Fibroblast of lung (primary cell): Measurements from ENCODE around the gene CCNK.

Experiments
- EZH2 ChIP-seq: IDR thresholded peaks from 2 replicates; pipeline ENCODE4 v1.5.1; 2012; ENCODE audit warnings: low read length, control low read depth, mild to moderate bottlenecking; ENCODE audit errors: missing control alignments
- TF ChIP-seq, protein P1 (sequence below), 2 donors: IDR thresholded peaks in 1 of 2; conservative IDR thresholded peaks in 1 of 2; 1 replicate in 1 of 2; 2 replicates in 1 of 2; pipeline ENCODE4 v1.5.1; 2011 to 2012; ENCODE audit warnings: low read length in 2 of 2, control low read depth in 1 of 2, inconsistent platforms in 1 of 2, low read depth in 1 of 2, mild to moderate bottlenecking in 1 of 2

DNA sequence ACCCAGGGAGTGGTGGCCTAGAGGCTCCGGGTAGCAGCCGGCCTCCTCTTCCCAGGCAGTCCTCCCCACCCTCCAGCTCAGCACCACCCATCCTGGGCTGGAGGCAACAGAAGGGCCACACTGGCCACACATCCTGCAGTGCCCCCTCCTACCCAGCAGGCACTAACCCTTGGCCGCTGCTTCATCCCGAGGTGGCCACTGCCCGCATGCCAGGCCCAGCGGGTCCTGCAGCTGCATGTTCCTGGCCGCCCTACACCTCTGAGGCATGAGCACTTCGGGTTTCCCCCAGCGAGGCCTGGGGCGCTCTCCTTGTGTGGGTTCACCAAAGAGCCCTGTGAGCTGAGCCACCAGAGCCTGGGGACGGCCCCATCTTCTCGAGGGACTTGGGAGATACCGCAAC, 61.4 kb downstream of the CCNK start:
- TF ChIP-seq, protein P1, sequence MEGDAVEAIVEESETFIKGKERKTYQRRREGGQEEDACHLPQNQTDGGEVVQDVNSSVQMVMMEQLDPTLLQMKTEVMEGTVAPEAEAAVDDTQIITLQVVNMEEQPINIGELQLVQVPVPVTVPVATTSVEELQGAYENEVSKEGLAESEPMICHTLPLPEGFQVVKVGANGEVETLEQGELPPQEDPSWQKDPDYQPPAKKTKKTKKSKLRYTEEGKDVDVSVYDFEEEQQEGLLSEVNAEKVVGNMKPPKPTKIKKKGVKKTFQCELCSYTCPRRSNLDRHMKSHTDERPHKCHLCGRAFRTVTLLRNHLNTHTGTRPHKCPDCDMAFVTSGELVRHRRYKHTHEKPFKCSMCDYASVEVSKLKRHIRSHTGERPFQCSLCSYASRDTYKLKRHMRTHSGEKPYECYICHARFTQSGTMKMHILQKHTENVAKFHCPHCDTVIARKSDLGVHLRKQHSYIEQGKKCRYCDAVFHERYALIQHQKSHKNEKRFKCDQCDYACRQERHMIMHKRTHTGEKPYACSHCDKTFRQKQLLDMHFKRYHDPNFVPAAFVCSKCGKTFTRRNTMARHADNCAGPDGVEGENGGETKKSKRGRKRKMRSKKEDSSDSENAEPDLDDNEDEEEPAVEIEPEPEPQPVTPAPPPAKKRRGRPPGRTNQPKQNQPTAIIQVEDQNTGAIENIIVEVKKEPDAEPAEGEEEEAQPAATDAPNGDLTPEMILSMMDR (conservative IDR thresholded peaks at IDR 0.05 in 1 of 2, IDR thresholded peaks at IDR 0.05 in 1 of 2; ENCODE audit: low read depth in 1 of 2, low read length in 2 of 2) = no peak
- TF ChIP-seq EZH2 = no peak
